ENCODE measurements around the gene ZMYM1.

ZMYM1 gene

DNA sequence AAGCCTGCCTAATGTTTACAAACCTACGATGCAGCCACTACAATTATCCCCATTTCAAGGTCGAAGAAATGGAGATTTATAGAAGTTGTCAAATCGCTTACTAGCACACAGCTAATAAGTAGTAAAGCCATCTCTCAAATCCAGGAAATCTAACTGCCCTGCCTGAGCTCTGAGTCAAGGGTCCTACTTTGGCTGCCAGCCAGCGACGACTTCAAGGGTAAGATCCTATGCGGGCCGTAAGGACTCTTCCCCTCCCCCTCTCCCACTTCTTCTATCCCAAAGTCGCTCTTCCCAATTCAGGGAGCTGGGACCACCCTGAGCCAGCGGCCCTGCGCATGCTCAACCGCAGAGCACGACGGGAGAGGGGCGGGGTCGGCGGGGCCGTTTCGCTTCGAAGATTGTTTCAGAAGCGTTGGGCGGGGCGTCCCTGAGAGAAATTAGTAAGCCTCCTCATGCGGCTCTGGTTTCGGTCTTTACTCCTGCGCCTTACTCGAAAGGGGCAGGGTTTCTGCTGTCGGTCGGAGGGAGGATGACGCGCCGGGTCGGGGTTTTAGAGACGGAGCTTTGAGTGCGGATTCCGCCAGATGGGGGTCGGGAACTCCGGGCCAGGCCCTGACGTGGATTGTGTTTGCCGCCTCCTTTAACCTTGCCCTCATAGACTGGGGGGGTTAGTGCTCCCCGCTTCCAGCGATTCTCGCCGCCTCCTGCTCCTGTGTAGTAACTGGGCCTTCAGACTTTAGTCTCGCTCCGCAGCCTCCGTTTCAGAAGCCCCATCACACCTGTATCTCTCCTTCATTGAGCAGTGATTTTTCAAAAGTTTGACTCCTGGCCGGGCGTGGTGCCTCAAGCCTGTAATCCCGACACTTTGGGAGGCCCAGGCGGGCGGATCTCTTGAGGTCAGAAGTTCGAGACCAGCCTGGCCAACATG lies at the start of gene ZMYM1:
ZMYM1 (plus strand) TSS at position 383 of the 928 bp plus-strand sequence. CDS start 14,603 bp downstream, outside the sequence.
- Histone ChIP-seq H3K36me3 (replicated peaks) (no peaks in the 10 kb centered on the region), H3K27ac (peak within 1 kb of the TSS; percentile 75), H3K4me3 (ENCODE audit: low read depth, low read length) (peak within 1 kb of the TSS; percentile 84), H3K27me3 (replicated peaks) (no peaks in the 10 kb centered on the region)
- in situ Hi-C loops (cut with HindIII; ENCODE audit: low pct_ligation_motif_present, low sequenced_read_pairs), result no loop called here
- peak; percentile 86 for DNase-seq
- TF ChIP-seq, protein P1, sequence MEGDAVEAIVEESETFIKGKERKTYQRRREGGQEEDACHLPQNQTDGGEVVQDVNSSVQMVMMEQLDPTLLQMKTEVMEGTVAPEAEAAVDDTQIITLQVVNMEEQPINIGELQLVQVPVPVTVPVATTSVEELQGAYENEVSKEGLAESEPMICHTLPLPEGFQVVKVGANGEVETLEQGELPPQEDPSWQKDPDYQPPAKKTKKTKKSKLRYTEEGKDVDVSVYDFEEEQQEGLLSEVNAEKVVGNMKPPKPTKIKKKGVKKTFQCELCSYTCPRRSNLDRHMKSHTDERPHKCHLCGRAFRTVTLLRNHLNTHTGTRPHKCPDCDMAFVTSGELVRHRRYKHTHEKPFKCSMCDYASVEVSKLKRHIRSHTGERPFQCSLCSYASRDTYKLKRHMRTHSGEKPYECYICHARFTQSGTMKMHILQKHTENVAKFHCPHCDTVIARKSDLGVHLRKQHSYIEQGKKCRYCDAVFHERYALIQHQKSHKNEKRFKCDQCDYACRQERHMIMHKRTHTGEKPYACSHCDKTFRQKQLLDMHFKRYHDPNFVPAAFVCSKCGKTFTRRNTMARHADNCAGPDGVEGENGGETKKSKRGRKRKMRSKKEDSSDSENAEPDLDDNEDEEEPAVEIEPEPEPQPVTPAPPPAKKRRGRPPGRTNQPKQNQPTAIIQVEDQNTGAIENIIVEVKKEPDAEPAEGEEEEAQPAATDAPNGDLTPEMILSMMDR (IDR thresholded peaks at IDR 0.05; ENCODE audit: low read depth, low read length, missing control alignments), result no peak

DNA sequence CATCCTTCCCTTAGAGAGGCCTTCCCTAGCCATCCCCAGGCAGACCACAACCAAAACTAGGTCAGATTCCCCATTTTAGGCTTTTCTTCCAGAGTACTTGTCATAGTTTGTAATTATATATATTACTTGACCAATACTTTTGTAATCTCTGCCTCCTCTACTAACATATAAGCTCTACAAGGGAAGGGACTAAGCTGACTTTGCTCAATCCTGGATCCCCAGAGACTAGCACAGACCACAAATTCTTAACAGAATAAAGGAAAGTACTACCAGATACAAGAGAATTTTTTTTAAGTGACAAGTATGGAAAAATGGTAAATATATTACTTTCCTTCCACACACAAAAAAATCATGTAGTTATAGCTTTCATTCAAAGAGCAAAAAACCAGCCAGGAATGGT lies 49.4 kb upstream of the ZMYM1 start:
- Histone ChIP-seq H3K27me3 (replicated peaks) (no peaks in the 10 kb centered on the region), H3K36me3 (replicated peaks) (no peaks in the 10 kb centered on the region), H3K27ac (no peak overlapping the region), H3K4me3 (ENCODE audit: low read depth, low read length) (no peak overlapping the region)
- no peak for DNase-seq
- TF ChIP-seq, protein P1 (IDR thresholded peaks at IDR 0.05; ENCODE audit: low read depth, low read length, missing control alignments), result no peak
- in situ Hi-C loops (cut with HindIII; ENCODE audit: low pct_ligation_motif_present, low sequenced_read_pairs), result no loop called here

DNA sequence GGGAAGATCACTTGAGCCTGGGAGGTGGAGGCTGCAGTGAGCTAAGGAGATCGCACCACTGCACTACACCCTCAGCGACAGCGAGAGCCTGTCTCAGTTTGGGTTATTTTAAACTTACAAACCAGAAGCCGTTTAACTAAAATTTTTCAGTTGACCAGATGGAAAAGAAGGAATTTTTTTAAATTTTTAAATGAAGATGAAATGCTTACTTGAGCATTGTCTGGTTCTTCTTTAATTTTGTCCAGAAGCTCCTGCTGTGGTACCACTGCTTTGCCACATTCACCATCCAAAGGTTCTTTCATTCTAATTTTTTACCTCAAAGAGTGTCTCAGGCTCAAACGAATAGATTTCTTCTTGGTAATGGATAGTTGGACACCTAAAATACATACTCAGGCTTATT lies 48.8 kb upstream of the ZMYM1 start:
- H3K4me3 ChIP-seq (ENCODE audit: low read depth, low read length), result peak overlapping the region; percentile 77
- H3K36me3 ChIP-seq (replicated peaks), result no peaks in the 10 kb centered on the region
- in situ Hi-C loops (cut with HindIII; ENCODE audit: low pct_ligation_motif_present, low sequenced_read_pairs), result no loop called here
- H3K27ac ChIP-seq, result peak overlapping the region; percentile 92
- no peak for DNase-seq
- TF ChIP-seq, protein P1 (IDR thresholded peaks at IDR 0.05; ENCODE audit: low read depth, low read length, missing control alignments), result no peak
- no peaks in the 10 kb centered on the region for H3K27me3 ChIP-seq (replicated peaks)

DNA sequence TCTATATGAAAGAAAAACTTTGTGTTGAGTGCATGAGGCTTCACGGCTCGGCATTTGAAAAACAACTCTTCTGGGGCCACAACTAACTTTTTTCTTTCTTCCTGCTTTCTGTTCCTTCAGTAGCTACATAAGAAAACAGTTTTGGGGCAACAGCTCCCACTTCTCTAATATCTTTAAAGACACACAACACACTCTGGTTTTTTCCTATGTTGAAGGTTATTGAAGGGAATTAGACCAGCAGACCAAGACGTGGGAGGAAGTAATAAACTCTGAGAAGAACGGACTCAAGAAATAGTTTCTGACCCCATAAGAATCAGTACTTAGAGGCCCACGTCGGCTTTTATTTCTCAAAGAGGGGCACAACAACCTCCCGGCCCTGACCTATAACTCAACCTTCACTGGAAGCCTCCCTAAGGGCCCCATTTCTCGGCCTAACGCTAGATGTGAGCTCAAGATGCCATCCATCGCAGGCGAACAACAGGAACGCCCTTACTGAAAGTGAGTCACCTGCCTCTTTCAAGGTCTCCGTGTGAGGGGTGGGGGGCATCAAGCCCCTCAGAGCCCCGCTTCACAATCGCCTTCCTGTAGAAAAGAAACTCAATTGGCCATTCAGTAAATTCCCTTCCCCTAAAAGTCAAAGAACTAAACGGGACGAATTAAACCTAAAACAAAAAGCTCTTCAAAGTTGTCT lies 48.3 kb upstream of the ZMYM1 start:
- in situ Hi-C loops (cut with HindIII; ENCODE audit: low pct_ligation_motif_present, low sequenced_read_pairs), result no loop called here
- Histone ChIP-seq H3K27ac (peak overlapping the region; percentile 92), H3K27me3 (replicated peaks) (no peaks in the 10 kb centered on the region), H3K4me3 (ENCODE audit: low read depth, low read length) (peak overlapping the region; percentile 77), H3K36me3 (replicated peaks) (no peaks in the 10 kb centered on the region)
- TF ChIP-seq, protein P1 (IDR thresholded peaks at IDR 0.05; ENCODE audit: low read depth, low read length, missing control alignments), result no peak
- DNase-seq, result peak; percentile 43

DNA sequence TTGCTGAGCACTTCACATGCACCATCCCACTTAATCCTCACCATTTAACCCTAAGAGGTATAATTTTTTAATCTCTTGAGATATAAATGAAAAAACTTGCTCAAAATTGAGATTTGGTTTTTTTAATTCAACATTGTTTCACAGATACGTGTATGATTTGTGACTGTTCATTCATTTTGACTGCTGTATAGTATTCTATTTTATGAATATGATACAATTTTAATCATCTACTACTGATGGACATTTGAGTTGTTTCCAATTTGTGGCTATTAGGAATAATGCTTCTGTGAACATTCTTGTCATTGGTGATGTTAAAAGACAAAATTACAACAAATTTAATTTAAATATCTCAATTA lies 46.8 kb upstream of the ZMYM1 start:
- no peaks in the 10 kb centered on the region for H3K36me3 ChIP-seq (replicated peaks)
- no peak overlapping the region for H3K27ac ChIP-seq
- in situ Hi-C loops (cut with HindIII; ENCODE audit: low pct_ligation_motif_present, low sequenced_read_pairs), result no loop called here
- TF ChIP-seq, protein P1 (IDR thresholded peaks at IDR 0.05; ENCODE audit: low read depth, low read length, missing control alignments), result no peak
- peak overlapping the region; percentile 77 for H3K4me3 ChIP-seq (ENCODE audit: low read depth, low read length)
- no peaks in the 10 kb centered on the region for H3K27me3 ChIP-seq (replicated peaks)
- no peak for DNase-seq

Measured in brain microvascular endothelial cell (primary cell).